Duodenal mucosa (tissue), 2 donors: ENCODE results near the gene SMOC1.

ENCODE experiments used
- H3K27ac ChIP-seq: one replicate; pipeline ENCODE4 v1.7.0; 2013; ENCODE audit warnings: low read depth, low read length
- H3K27me3 ChIP-seq, 2 donors: one replicate each; pipeline ENCODE4 v1.7.0; 2013; ENCODE audit warnings: low read length in 2 of 2, control low read depth in 1 of 2; ENCODE audit not compliant: insufficient read depth in 2 of 2, control insufficient read depth in 1 of 2
- H3K36me3 ChIP-seq, 2 donors: one replicate each; pipeline ENCODE4 v1.7.0; 2013; ENCODE audit warnings: low read length in 2 of 2, control low read depth in 1 of 2; ENCODE audit not compliant: insufficient read depth in 2 of 2, control insufficient read depth in 1 of 2
- H3K4me1 ChIP-seq, 2 donors: one replicate each; pipeline ENCODE4 v1.7.0; 2013; ENCODE audit warnings: low read length in 2 of 2, control low read depth in 1 of 2; ENCODE audit not compliant: insufficient read depth in 2 of 2, control insufficient read depth in 1 of 2
- H3K4me3 ChIP-seq, 2 donors: one replicate each; pipeline ENCODE4 v1.7.0; 2013; ENCODE audit warnings: low read length in 2 of 2, low read depth in 1 of 2
- H3K9ac ChIP-seq, 2 donors: one replicate each; pipeline ENCODE4 v1.7.0; 2013; ENCODE audit warnings: low read length in 2 of 2, low read depth in 1 of 2
- H3K9me3 ChIP-seq, 2 donors: one replicate each; pipeline ENCODE4 v1.7.0; 2013; ENCODE audit warnings: low read length in 2 of 2, control low read depth in 1 of 2; ENCODE audit not compliant: control insufficient read depth in 1 of 2

SMOC1 gene

GRCh38 chr14:69878251-69878650 lies 965 bp upstream of the SMOC1 start:
- no peak overlapping the region for H3K9ac ChIP-seq
- H3K4me3 ChIP-seq: no peak overlapping the region
- H3K9me3 ChIP-seq: peaks cover 0 to 5% of the 10 kb centered on the region in 2 donors
- H3K27ac ChIP-seq: no peak overlapping the region
- H3K27me3 ChIP-seq: peaks cover 23 to 47% of the 10 kb centered on the region in 2 donors
- no peaks in the 10 kb centered on the region for H3K36me3 ChIP-seq
- H3K4me1 ChIP-seq: no peaks in the 10 kb centered on the region

GRCh38 chr14:69880044-69880487 lies 850 bp downstream of the SMOC1 start:
- H3K36me3 ChIP-seq: no peaks in the 10 kb centered on the region
- H3K9me3 ChIP-seq: no peaks in the 10 kb centered on the region
- peaks cover 23 to 43% of the 10 kb centered on the region in 2 donors for H3K27me3 ChIP-seq
- H3K4me1 ChIP-seq: no peaks in the 10 kb centered on the region
- H3K4me3 ChIP-seq: peak overlapping the region; percentile 29 to 52
- H3K9ac ChIP-seq: no peak overlapping the region
- H3K27ac ChIP-seq: no peak overlapping the region

GRCh38 chr14:69880893-69881292 lies 1.7 kb downstream of the SMOC1 start:
- no peaks in the 10 kb centered on the region for H3K4me1 ChIP-seq
- no peak overlapping the region for H3K27ac ChIP-seq
- no peaks in the 10 kb centered on the region for H3K36me3 ChIP-seq
- H3K4me3 ChIP-seq: no peak overlapping the region
- no peaks in the 10 kb centered on the region for H3K9me3 ChIP-seq
- H3K9ac ChIP-seq: no peak overlapping the region
- H3K27me3 ChIP-seq: peaks cover 23 to 43% of the 10 kb centered on the region in 2 donors

GRCh38 chr14:69882116-69882864 lies 3.1 kb downstream of the SMOC1 start:
- H3K9ac ChIP-seq: no peak overlapping the region
- H3K36me3 ChIP-seq: no peaks in the 10 kb centered on the region
- no peaks in the 10 kb centered on the region for H3K4me1 ChIP-seq
- no peak overlapping the region for H3K27ac ChIP-seq
- no peak overlapping the region for H3K4me3 ChIP-seq
- peaks cover 23 to 43% of the 10 kb centered on the region in 2 donors for H3K27me3 ChIP-seq
- H3K9me3 ChIP-seq: no peaks in the 10 kb centered on the region

- Histone ChIP-seq H3K27me3 (peaks cover 23 to 43% of the 10 kb centered on the region in 2 donors), H3K9ac (no peak overlapping the region), H3K27ac (no peak overlapping the region), H3K4me1 (no peaks in the 10 kb centered on the region), H3K36me3 (no peaks in the 10 kb centered on the region), H3K4me3 (no peak overlapping the region), H3K9me3 (no peaks in the 10 kb centered on the region)
Measured at GRCh38 chr14:69882915-69883314, 3.7 kb downstream of the SMOC1 start.

- H3K36me3 ChIP-seq: no peaks in the 10 kb centered on the region
- H3K4me1 ChIP-seq: no peaks in the 10 kb centered on the region
- H3K9ac ChIP-seq: no peak overlapping the region
- H3K27me3 ChIP-seq: peaks cover 0 to 10% of the 10 kb centered on the region in 2 donors
- no peaks in the 10 kb centered on the region for H3K9me3 ChIP-seq
- no peak overlapping the region for H3K4me3 ChIP-seq
- no peak overlapping the region for H3K27ac ChIP-seq
Measured at GRCh38 chr14:69886453-69887242, 7.4 kb downstream of the SMOC1 start.

- no peak overlapping the region for H3K27ac ChIP-seq
Measured at GRCh38 chr14:69887740-69888657, 8.8 kb downstream of the SMOC1 start.

GRCh38 chr14:69891422-69891821 lies 12.2 kb downstream of the SMOC1 start:
- no peaks in the 10 kb centered on the region for H3K27me3 ChIP-seq
- no peak overlapping the region for H3K4me3 ChIP-seq
- no peak overlapping the region for H3K9ac ChIP-seq
- no peak overlapping the region for H3K27ac ChIP-seq
- H3K9me3 ChIP-seq: no peaks in the 10 kb centered on the region
- H3K4me1 ChIP-seq: no peaks in the 10 kb centered on the region
- no peaks in the 10 kb centered on the region for H3K36me3 ChIP-seq

More at GRCh38 chr14:69887740-69888657, 8.8 kb downstream of the SMOC1 start:
- Histone ChIP-seq H3K9ac (no peak overlapping the region), H3K36me3 (no peaks in the 10 kb centered on the region), H3K4me1 (no peaks in the 10 kb centered on the region), H3K4me3 (no peak overlapping the region), H3K9me3 (no peaks in the 10 kb centered on the region), H3K27me3 (no peaks in the 10 kb centered on the region)

- no peak overlapping the region for H3K27ac ChIP-seq
Measured at GRCh38 chr14:69895109-69895508, 15.9 kb downstream of the SMOC1 start.

More at GRCh38 chr14:69895109-69895508, 15.9 kb downstream of the SMOC1 start:
- Histone ChIP-seq H3K36me3 (no peaks in the 10 kb centered on the region), H3K9me3 (peaks cover 0 to 7% of the 10 kb centered on the region in 2 donors), H3K9ac (no peak overlapping the region), H3K4me3 (no peak overlapping the region), H3K4me1 (no peaks in the 10 kb centered on the region), H3K27me3 (no peaks in the 10 kb centered on the region)
